GM12878 (cell line): Measurements from ENCODE around the gene GMDS. TPM values are rescaled to one million over a fixed set of nuclear protein-coding genes. Genes with fewer than 3 reads are reported as not detected.

Source experiments
- HDGF ChIP-seq: fragments of 450-650 bp; IDR thresholded peaks from 2 replicates; pipeline ENCODE4 v1.6.1; 2016; ENCODE audit warnings: antibody characterized with exemption
- MYC ChIP-seq: IDR thresholded peaks from 2 replicates; pipeline ENCODE4 v1.6.1; 2011; ENCODE audit warnings: mild to moderate bottlenecking, low read length, moderate library complexity, inconsistent platforms; ENCODE audit not compliant: insufficient read depth, insufficient replicate concordance, insufficient read length, severe bottlenecking
- NR2C2 ChIP-seq: IDR thresholded peaks from 2 replicates; pipeline ENCODE4 v1.6.1; 2011; ENCODE audit warnings: borderline replicate concordance, low read depth; ENCODE audit not compliant: control insufficient read depth, insufficient read length
- SPI1 ChIP-seq: IDR thresholded peaks from 2 replicates; pipeline ENCODE4 v1.6.1; 2011; ENCODE audit warnings: low read depth, mild to moderate bottlenecking, low read length, moderate library complexity, borderline replicate concordance; ENCODE audit not compliant: insufficient read depth
- ZNF207 ChIP-seq: fragments of 450-650 bp; IDR thresholded peaks from 2 replicates; pipeline ENCODE4 v1.6.1; 2014; ENCODE audit warnings: antibody characterized with exemption, mild to moderate bottlenecking, borderline replicate concordance
- polyA plus RNA-seq, 11 experiments: library from polyadenylated mRNA; depleted of rRNA in 4 of 11; unstranded in 6 of 11; stranded (reverse) in 5 of 11; fragments of >200 nt; fragmentation: Nextera tagmentation in 4 of 11; fragmentation: Illumina TruSeq in 1 of 11; extraction: Ambion mirVana in 4 of 11; extraction: Trizol in 1 of 11; gene quantifications; 1 replicate in 1 of 11; 2 replicates in 10 of 11; pipeline versions ENCODE4 v1.2.1 to v1.2.3, GENCODE V29; 2011 to 2016; ENCODE audit warnings: inconsistent platforms in 2 of 11, missing spikeins in 2 of 11, low read depth in 1 of 11
- total RNA-seq, 4 experiments: library from RNA; depleted of rRNA in 3 of 4; stranded (reverse); fragments of >200 nt in 3 of 4; fragmentation: Illumina TruSeq in 1 of 4; extraction: Trizol in 1 of 4; gene quantifications; 2 replicates each; pipeline versions ENCODE4 v1.2.1 to v1.2.3, GENCODE V29; 2013 to 2021
- TF ChIP-seq, protein P1 (sequence below): fragments of 450-650 bp; IDR thresholded peaks from 2 replicates; pipeline ENCODE4 v1.6.1; 2017; ENCODE audit warnings: mild to moderate bottlenecking
- TF ChIP-seq, protein P2 (sequence below): fragments of 150-350 bp; IDR thresholded peaks from 2 replicates; pipeline ENCODE4 v1.6.1; 2014; ENCODE audit warnings: mild to moderate bottlenecking, low read depth, low read length
- TF ChIP-seq, protein P3 (sequence below): IDR thresholded peaks from 2 replicates; pipeline ENCODE4 v1.6.1; 2012; ENCODE audit warnings: low read depth, low read length, improper control_type of control experiment
- TF ChIP-seq, protein P4 (sequence below): IDR thresholded peaks from 2 replicates; pipeline ENCODE4 v1.6.1; 2011; ENCODE audit warnings: low read depth, low read length, improper control_type of control experiment, borderline replicate concordance

The GMDS gene
- total and polyA plus RNA-seq, 10 of the 15 experiments (the other 5 are each of a cell fraction or from before 2014, with no cell fraction given) = 0.61 to 53.8 (median 29.3) TPM

DNA sequence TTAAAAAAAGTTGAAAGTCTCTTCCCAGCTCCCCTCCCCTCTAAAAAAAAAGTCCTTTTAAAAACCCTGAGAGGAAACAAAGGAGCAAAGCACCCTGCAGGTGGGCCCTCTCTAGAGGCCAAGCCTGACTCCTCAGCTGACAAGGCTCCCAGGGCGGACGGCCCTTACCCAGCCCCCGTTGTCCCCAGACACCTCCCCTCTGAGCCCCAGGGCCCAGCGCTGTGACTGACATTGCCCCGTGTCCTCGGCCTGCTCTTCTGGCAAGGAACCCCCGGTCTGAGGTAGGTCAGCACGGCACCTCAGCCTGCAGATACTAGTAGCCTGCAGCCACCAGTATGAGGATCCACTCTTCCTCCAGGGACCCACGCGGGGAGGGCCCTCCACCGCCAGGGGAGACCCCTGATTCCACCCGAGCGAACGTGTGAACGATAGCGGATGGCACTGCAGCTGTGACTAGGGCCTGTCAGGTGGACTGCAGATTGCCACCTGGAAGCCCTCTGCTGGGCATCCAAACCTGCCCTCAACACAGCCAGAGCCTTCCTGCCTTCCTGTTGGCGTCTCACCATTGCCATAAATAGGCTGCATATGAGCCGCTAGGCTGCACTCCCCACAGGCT is 601.5 kb downstream of the GMDS start (continued):
- TF ChIP-seq, protein P1, sequence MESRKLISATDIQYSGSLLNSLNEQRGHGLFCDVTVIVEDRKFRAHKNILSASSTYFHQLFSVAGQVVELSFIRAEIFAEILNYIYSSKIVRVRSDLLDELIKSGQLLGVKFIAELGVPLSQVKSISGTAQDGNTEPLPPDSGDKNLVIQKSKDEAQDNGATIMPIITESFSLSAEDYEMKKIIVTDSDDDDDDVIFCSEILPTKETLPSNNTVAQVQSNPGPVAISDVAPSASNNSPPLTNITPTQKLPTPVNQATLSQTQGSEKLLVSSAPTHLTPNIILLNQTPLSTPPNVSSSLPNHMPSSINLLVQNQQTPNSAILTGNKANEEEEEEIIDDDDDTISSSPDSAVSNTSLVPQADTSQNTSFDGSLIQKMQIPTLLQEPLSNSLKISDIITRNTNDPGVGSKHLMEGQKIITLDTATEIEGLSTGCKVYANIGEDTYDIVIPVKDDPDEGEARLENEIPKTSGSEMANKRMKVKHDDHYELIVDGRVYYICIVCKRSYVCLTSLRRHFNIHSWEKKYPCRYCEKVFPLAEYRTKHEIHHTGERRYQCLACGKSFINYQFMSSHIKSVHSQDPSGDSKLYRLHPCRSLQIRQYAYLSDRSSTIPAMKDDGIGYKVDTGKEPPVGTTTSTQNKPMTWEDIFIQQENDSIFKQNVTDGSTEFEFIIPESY = no peak
- TF ChIP-seq MYC (no peak), SPI1 (no peak), NR2C2 (no peak), ZNF207 (no peak), HDGF (no peak)
- TF ChIP-seq, protein P2, sequence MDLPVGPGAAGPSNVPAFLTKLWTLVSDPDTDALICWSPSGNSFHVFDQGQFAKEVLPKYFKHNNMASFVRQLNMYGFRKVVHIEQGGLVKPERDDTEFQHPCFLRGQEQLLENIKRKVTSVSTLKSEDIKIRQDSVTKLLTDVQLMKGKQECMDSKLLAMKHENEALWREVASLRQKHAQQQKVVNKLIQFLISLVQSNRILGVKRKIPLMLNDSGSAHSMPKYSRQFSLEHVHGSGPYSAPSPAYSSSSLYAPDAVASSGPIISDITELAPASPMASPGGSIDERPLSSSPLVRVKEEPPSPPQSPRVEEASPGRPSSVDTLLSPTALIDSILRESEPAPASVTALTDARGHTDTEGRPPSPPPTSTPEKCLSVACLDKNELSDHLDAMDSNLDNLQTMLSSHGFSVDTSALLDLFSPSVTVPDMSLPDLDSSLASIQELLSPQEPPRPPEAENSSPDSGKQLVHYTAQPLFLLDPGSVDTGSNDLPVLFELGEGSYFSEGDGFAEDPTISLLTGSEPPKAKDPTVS = no peak
- TF ChIP-seq, protein P3, sequence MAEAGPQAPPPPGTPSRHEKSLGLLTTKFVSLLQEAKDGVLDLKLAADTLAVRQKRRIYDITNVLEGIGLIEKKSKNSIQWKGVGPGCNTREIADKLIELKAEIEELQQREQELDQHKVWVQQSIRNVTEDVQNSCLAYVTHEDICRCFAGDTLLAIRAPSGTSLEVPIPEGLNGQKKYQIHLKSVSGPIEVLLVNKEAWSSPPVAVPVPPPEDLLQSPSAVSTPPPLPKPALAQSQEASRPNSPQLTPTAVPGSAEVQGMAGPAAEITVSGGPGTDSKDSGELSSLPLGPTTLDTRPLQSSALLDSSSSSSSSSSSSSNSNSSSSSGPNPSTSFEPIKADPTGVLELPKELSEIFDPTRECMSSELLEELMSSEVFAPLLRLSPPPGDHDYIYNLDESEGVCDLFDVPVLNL = no peak
- TF ChIP-seq, protein P4, sequence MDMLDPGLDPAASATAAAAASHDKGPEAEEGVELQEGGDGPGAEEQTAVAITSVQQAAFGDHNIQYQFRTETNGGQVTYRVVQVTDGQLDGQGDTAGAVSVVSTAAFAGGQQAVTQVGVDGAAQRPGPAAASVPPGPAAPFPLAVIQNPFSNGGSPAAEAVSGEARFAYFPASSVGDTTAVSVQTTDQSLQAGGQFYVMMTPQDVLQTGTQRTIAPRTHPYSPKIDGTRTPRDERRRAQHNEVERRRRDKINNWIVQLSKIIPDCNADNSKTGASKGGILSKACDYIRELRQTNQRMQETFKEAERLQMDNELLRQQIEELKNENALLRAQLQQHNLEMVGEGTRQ = no peak
- TF ChIP-seq, all 136 proteins: peak for 0
